Left forelimb (tissue), 1 donor: ENCODE measurements around the gene GRK1.
"Not testable (repeated sequence)": the region's sequence is repeated elsewhere in the genome, so short reads cannot be mapped to it uniquely, and the experiment has no call there.

ENCODE experiments used
- DNase-seq: peaks from one replicate; pipeline ENCODE4 v3.0.0-alpha.2; 2018; ENCODE audit warnings: low spot score

GRK1 gene

DNA sequence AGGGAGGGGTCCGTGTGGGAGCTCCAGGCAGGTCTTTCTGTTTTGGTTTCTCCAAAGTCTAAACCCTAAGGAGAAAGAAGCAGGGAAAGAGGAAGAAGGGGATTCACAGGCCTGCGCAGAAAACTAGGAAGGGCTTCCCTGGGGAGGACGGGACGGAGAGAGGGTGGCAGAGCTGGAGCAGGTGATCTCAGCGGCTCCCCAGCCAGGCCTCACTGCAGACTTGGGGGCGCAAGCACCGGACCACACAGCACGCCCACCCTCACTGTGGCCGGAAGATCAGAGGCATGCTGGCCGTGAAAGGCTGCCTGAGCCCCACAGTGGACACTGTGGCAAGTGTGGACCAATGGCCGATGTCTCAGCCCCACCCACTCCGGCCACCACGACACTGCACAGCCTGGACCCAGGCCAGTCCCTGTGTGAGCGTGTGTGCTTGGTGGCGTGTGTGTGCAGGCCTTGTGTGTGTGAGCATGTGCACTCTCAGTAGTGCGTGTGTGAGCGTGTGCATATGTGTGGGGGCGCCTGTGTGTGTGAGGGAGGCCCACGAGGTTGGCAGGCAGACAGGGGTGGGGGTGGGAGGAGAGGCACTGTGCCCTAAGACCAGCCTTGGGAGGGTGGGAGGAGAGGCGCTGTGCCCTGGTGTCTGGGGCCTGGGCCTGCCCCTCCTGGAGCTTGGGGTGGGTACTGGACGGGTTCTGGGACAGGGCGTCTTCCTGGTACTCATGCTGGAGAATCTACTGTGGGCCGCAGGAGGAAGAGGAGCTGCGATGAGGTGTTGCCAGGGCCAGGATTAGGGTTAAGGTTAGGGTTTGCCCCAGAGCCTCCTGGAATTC lies 76.6 kb downstream of the GRK1 start:
- no peak for DNase-seq

DNA sequence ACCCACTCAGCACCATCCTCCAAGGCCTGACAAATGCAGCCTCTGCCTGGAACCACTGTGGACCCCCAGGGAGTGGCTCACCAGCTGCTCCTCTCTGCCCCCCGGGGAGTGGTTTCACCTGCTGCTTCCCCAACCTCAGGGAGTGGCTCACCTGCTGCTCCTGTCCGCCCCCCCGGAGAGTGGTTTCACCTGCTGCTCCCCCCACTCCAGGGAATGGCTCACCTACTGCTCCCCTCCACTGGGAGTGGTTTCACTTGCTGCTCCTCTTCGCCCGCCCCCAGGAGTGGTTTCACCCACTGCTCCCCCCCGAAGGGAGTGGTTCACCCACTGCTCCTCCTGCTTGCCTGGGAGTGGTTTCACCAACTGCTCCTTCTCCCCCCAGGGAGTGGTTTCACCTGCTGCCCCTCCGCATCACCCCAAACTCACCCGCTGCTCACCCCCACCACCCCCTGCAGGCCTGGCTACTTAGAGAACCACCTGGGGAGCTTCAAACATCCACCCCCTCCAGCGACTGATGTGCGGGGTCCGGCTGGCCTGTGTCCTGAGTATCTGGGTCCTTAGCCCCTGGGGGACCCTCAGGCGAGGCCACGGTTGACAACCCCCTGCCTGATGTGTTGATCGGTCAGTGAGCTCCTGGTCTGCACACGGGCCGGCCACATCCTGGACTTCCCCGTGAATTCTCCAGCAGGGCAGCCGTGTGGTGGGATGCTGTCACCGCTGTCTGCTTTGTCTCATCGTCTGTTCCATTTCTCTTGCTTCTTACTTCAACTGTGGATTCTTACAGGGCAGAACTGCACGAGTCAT lies 77.4 kb downstream of the GRK1 start:
- no peak for DNase-seq

DNA sequence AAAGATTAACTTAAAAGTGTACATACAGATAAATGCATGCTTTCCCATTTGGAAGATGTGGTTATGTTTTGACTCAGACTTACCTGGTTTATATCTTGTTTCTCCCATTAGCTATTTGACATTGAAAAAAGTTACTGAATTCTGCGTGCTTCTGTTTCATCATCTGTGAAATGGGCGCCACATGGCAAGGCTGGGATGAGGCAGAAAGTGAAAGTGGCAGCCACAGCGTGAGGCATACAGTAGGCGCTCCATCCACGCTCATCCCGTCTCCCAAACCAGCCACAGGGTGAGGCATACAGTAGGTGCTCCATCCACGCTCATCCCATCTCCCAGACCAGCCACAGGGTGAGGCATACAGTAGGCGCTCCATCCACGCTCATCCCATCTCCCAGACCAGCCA lies 78.0 kb downstream of the GRK1 start:
- DNase-seq = no peak

DNA sequence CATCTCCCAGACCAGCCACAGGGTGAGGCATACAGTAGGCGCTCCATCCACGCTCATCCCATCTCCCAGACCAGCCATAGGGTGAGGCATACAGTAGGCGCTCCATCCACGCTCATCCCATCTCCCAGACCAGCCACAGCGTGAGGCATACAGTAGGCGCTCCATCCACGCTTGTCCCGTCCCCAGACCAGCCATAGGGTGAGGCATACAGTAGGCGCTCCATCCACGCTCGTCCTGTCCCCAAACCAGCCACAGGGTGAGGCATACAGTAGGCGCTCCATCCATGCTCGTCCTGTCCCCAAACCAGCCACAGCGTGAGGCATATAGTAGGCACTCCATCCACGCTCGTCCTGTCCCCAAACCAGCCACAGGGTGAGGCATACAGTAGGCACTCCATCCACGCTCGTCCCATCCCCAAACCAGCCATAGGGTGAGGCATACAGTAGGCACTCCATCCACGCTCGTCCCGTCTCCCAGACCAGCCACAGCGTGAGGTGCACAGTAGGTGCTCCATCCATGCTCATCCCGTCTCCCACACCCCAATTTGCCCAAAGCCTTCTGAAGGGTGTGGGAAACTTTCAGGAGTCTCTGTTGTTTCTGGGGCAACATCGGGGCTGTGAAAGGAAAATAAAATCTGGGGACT lies 78.6 kb downstream of the GRK1 start:
- not testable (repeated sequence) for DNase-seq

DNA sequence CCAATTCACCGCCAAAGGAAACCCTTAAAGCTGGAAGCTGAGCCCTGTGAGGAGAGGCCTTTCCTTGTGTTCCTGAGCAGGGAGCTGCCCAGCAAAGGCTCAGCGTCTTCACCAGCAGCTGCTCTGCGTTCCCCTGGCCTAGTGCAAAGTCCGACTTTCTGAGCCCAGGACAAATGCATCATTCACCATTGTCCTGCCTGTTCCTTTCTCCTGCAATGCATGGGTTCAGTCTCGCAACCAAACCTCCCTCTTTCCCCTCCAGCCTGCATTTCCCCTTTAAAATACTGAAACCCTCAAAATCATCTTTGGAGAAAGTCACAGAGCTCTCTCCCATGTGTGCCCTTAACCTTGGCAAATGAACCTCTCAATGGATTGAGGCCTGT lies 79.1 kb downstream of the GRK1 start:
- no peak for DNase-seq

DNA sequence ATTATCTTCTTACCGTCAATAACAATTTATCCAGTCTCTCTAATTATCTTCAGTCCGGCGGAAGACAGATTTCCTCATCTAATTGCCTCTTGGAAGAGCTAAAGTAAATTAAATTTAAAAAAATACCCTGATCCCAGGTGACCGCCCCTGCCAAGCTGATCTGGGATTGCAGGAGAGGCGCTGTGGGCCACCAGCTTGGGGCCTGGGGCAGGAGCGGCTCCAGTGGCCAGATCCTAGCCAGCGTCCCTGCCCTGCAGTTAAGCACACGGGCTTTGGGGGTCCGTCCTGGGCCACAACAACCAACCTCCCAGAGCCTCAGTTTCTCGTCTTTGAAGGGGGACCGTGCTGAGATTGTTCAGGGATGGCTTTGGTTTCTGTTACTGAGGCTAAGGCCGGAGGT lies 79.7 kb downstream of the GRK1 start:
- no peak for DNase-seq

DNA sequence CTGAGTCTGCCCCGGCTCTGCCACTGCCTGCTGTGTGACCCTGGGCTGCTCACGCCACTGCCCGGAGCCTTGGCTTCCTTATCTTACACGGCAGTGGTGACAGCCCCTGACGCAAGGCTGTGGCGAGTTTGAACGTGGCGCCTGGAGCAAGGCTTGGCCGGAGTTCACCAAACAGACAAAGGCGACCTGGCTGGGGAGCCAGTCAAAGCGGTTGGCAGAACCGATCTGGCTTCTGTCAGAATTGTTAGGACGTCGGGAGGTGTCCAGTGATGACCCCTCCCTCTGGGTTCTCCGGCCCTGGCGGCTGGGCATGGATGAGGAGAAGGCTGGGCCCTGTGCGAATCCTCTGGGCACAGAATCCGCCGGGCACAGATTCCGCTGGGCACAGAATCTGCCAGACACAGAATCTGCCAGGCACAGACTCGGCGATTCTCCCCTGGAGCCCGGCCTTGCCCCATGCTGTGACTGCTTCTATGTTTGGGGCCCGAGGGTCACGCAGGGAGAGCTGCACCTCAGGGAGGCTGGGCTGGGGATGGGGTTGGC lies 80.3 kb downstream of the GRK1 start:
- DNase-seq = no peak

DNA sequence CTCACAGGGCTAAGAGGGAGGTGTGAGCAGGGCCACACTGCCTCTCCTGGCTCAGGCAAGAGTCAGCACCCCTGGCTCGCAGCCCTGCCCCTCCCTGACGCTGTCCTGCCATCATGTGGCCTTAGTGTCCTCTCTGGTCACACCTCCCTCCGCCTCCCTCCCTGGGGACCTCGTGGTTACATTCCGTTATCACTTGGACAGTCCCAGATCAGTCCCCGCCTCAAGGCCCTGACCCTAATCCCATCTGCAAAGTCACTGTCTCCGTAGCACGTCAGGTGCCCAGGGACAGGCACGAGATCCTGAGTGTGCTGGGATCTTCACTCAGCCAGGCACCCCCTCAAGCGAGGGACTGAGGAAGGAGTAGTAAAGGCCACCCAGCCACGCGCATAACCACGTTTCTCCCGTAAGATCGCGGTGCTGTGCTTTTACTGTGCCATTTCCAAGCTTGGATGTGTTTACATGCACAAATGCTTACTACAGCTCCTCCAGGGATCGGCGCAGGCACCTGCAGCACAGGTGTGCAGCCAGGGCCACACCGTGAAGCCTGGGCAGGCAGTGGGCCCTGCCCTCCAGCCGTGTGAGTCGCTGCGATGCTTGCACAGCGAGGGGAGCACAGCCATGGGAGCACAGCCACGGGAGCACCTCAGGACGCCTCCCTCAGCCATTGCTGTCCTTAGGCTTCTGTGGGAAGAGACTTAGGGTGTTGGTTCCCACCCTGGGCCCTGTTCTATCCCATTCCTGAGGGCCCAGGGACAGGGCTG lies 81.3 kb downstream of the GRK1 start:
- no peak for DNase-seq

DNA sequence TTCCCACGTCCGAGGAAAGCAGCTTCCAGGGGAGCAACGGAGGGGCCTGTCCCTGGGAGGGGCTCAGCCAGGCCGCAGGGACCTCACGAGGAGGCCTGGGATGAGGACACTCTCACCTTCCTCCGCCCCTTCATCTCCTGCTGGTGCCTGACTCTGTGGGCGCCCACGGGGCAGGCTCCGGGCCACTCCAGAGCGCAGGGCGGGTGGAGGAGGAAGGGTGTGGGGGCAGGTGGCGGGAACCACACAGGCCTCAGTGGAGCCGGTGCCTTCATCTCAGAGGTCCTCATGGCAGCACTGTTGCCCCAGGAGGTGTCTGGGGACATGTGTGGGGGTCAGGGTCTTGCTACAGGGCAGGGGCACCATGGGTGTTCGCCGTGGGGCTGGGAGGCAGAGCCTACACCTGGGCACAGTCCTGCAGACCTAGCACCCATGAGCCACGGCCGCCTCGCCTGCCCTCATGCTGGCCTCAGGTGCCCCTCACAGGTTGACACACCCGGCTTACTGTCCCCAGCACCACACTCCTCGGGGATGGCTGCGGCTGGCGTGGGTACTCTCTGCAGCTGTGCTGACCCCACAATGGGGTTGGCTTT lies 81.9 kb downstream of the GRK1 start:
- no peak for DNase-seq

DNA sequence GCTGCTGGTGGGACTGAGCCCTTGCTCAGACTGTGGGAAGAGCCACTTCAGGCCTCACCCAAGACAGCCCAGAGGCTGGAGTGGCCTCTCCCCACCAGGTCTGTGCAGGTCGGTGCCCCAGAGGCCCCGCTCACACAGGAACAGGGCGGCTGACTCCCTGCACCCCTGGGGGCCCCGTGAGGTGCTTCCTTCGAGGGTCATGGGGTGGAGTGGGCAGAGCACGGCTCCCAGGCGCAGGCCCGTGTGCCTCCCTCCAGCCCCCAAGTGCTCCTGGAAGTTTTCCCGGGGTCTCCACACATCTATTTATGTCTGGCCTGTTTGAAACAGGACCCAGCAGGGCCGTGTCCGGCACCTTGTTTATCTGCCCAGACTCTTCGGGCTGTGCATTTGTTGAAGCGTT lies 82.5 kb downstream of the GRK1 start:
- no peak for DNase-seq

DNA sequence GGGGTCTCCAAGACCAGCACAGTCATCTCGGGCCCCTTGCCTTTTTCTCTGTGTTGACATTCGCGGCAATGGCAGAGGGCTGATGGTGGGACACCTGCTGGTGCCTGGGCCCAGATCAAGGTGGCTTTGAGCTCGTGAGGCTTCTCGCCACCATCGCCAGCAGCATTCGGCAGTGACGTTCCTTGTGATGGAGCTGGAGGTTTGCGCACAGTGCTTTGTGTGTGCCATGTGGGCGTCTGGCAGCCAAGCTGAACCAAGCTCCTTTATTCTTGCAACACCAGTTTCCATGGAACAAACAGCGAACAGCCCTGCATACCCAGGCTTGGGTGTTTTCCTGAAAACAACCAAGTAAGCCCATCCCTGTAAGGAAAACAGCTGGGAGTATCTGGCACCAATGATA lies 82.9 kb downstream of the GRK1 start:
- no peak for DNase-seq

DNA sequence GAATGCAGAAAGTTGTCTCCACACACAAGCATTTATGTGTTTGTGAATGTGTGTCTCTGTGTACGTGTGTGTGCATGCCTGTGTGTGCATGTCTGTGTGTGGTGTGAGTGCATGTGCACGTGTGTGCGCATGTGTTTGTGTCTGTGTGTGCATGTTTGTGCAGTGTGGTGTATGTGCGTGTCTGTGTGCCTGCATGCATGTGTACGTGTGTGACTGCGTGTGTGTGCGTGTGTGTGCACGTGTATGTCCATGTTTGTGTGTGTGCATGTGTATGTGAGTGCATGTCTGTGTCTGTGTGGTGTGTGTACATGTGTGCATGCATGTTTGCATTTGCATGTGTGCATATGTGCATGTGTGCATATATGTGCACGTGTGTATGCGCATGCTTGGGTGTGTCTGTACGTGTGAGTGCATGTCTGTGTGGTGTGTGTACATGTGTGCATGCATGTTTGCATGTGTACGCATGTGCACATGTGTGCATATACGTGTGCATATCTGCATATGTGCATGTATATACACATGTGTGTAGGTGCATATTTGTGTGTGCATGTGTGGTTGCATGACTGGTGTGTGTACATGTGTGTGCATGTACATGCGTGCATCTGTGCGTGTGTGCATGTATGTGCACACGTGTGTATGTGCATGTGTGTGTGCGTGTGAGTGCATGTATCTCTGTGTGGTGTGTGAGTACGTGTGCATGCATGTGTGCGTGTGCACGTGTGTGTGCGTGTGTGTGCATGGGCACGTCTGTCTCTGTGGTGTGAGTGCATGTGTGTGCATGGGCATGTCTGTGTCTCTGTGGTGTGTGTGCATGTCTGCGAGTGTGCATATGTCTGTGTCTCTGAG lies 83.8 kb downstream of the GRK1 start:
- no peak for DNase-seq

DNA sequence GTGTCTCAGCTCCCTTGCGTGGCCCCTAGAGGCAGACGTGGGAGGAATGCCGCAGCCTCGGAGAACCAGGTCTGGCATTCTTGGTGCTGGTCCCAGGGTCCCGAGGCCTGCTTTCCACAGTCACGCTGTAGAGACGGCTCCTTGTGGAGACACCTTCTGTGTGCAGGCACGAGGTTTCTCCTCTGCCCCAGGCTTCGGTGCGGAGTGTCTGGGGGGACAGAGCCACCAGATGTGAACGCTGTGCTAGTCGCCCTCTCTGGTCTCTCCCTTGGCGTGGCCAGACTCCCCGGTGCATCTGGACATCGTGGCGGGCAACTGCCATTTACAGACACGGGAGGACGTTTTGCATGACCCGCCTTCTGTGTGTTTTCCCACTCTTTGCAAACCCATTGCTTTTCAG lies 84.5 kb downstream of the GRK1 start:
- no peak for DNase-seq

DNA sequence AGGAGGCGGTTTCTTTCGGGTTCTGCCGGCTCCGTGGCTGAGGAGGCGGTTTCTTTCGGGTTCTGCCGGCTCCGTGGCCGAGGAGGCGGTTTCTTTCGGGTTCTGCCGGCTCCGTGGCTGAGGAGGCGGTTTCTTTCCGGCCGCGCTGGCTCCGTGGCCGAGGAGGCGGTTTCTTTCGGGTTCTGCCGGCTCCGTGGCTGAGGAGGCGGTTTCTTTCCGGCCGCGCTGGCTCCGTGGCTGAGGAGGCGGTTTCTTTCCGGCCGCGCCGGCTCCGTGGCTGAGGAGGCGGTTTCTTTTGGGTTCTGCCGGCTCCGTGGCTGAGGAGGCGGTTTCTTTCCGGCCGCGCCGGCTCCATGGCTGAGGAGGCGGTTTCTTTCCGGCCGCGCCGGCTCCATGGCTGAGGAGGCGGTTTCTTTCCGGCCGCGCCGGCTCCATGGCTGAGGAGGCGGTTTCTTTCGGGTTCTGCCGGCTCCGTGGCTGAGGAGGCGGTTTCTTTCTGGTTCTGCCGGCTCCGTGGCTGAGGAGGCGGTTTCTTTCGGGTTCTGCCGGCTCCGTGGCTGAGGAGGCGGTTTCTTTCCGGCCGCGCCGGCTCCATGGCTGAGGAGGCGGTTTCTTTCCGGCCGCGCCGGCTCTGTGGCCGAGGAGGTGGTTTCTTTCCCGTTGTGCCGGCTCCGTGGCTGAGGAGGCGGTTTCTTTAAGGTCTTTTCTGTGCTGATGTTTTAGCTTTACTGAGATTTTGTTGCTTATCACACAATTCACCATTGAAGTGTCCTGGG lies 85.4 kb downstream of the GRK1 start:
- not testable (repeated sequence) for DNase-seq

DNA sequence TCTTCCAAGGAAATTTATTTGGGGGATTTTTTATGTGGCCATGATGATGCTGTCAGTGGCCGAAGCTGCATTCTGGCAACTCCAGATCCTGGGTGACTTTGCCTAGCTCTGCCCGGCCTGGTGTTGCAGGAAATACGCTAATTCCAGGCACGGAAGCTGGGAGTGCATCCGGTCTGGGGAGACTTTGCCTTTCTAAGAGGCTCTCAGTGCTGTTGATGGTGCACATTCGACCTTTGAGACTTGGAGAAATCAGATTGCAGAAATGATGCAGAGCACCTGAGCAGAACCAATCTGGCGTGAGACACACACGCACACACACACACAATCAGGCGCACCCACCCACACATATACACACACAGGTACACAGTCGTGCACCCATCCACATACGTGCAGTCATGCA lies 86.2 kb downstream of the GRK1 start:
- DNase-seq = no peak

DNA sequence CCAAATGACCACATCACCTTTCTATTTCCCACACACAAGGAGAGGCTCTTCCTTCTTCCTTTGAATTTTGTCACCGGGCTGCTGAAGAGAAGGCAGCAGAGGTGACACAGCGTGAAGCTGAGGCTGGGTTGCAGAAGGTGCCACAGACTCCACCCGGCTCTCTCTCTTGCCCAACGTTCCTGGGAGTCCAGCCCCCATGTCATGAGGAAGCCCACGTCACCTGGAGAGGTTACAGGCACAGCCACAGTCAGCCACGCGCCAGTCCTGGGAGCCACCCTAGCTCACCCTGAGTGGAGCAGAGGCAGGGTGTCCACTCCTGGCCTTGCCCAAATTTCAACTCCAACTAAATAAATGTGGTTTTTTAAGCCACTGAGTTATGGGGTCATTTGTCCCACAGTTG lies 87.2 kb downstream of the GRK1 start:
- DNase-seq = no peak

DNA sequence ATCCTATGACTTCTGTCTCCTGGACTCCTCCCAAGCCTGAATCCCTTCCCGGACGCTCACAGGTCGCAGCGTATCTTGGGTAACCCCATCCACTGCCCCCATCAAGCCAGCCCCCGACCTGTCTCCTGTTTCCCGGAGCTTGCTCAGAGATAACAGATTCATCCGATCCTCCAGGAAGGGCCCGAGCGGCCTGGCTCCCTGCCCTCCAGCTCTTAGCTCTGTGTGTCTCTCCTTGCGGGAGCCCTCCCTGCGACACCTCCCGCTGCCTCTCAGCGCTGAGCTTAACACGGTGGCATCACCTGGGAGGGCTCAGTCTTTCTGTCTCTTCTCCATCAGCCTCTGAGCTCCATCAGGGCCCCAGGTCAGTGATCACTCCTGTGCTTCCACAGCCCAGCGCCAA lies 87.7 kb downstream of the GRK1 start:
- no peak for DNase-seq

DNA sequence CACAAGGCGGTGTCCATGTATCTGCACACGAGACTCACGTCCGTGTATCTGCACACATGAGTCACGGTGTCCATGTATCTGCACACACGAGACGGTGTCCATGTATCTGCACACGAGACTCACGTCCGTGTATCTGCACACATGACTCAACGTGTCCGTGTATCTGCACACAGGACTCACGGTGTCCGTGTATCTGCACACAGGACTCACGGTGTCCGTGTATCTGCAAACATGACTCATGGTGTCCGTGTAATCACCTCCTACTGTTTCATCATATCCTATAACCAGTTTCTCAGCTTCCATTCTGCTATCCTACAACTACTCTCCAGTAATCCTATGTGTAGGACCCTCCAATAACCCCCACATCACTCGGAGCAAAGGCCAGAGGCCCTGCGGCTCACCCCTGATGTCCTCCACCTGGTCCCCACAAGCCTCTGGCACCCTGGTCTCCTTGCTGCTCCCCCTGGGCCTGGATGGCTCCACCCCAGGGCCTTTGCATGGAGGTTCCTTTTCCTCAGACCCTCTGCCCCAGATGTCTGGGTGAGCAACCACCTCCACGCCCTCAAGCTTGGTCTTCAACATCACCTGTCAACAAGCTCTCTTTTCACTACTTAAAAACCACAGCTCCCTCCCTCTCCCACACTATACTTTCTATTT lies 89.5 kb downstream of the GRK1 start:
- DNase-seq = no peak
